Panc1 (cell line): ENCODE data around the gene CCR7. TPM values are rescaled to one million over a fixed set of nuclear protein-coding genes. Genes with fewer than 3 reads are reported as not detected.

Source experiments
- ATAC-seq: fragments of 200-7000 bp; cut with Tn5 transposase; 2 replicates; pipeline ENCODE4 v1.9.1; 2020; ENCODE audit warnings: mild to moderate bottlenecking, moderate library complexity
- BruUV-seq: library from RNA; stranded (reverse); fragments of 400-500 nt; replicated peaks from 2 replicates; lab custom pipeline; 2021; lab: Mats Ljungman, UMichigan
- CTCF ChIA-PET: fragments of 300-600 bp; sonication (Branson Sonifier 250); formaldehyde crosslinking; loops from one replicate; lab custom pipeline; 2022; ENCODE audit warnings: antibody characterized with exemption; lab: Charles Lee
- POLR2A ChIA-PET: fragments of 300-600 bp; sonication (Branson Sonifier 250); formaldehyde crosslinking; loops from one replicate; lab custom pipeline; 2022; ENCODE audit warnings: antibody characterized with exemption; lab: Charles Lee
- DNase-seq: peaks from one replicate; pipeline ENCODE4 v3.0.0-alpha.2; 2010; ENCODE audit warnings: low read depth, low spot score
- H3K27ac ChIP-seq: 2 replicates; pipeline ENCODE4 v1.5.1; 2011; ENCODE audit warnings: mild to moderate bottlenecking, low read length, inconsistent platforms
- H3K27me3 ChIP-seq: fragments of 200-500 bp; sonication (Bioruptor generic); 2 replicates; pipeline ENCODE4 v1.6.0; 2014; ENCODE audit warnings: low read length, inconsistent platforms; ENCODE audit not compliant: control insufficient read depth, insufficient read depth
- H3K36me3 ChIP-seq: fragments of 200-500 bp; sonication (Bioruptor generic); 2 replicates; pipeline ENCODE4 v1.5.1; 2014; ENCODE audit warnings: inconsistent platforms, mild to moderate bottlenecking, low read length, moderate library complexity; ENCODE audit not compliant: control insufficient read depth, insufficient read depth
- H3K4me1 ChIP-seq: 2 replicates; pipeline ENCODE4 v1.5.1; 2011; ENCODE audit warnings: inconsistent platforms, mild to moderate bottlenecking, low read length, moderate library complexity; ENCODE audit not compliant: control insufficient read depth, insufficient read depth
- H3K4me3 ChIP-seq, 2 experiments: 2 replicates each; pipeline ENCODE4 v1.5.1; 2011 to 2012; ENCODE audit warnings: low read depth in 2 of 2, low read length in 2 of 2, mild to moderate bottlenecking in 2 of 2, inconsistent platforms in 1 of 2, moderate library complexity in 1 of 2
- H3K9me3 ChIP-seq: fragments of 200-500 bp; sonication (Bioruptor generic); 2 replicates; pipeline ENCODE4 v1.5.1; 2014; ENCODE audit warnings: low read depth, mild to moderate bottlenecking, inconsistent platforms, low read length, moderate library complexity; ENCODE audit not compliant: control insufficient read depth, insufficient read depth
- POLR2AphosphoS5 ChIP-seq: IDR thresholded peaks from 2 replicates; pipeline ENCODE4 v1.6.1; 2012; ENCODE audit warnings: mild to moderate bottlenecking, low read depth, low read length, moderate library complexity
- SIN3A ChIP-seq: IDR thresholded peaks from 2 replicates; pipeline ENCODE4 v1.6.1; 2012; ENCODE audit warnings: low read depth, mild to moderate bottlenecking, low read length, moderate library complexity, borderline replicate concordance; ENCODE audit not compliant: insufficient read depth
- TCF7L2 ChIP-seq: IDR thresholded peaks from 2 replicates; pipeline ENCODE4 v1.6.1; 2011; ENCODE audit warnings: mild to moderate bottlenecking, low read depth, low read length, inconsistent platforms
- in situ Hi-C: cut with HindIII; loops from 2 replicates; pipeline ENCODE4 v1.10.0; 2016; ENCODE audit warnings: low sequenced_read_pairs, low pct_unique_long_range_greater_than_20kb
- intact Hi-C: fragments of 100-400 bp; cut with micrococcal nuclease; formaldehyde crosslinking; loops from one replicate; pipeline ENCODE4 v1.10.0; 2022; ENCODE audit not compliant: unreplicated experiment
- total RNA-seq: library from RNA; stranded (reverse); gene quantifications from one replicate; pipeline ENCODE4 v1.2.1, GENCODE V29; 2021; ENCODE audit not compliant: unreplicated experiment
- TF ChIP-seq, protein P1 (sequence below), 2 experiments: IDR thresholded peaks; 2 replicates each; pipeline ENCODE4 v1.6.1; 2011 to 2012; ENCODE audit warnings: low read depth in 2 of 2, control low read depth in 1 of 2, low read length in 1 of 2, mild to moderate bottlenecking in 1 of 2, moderate library complexity in 1 of 2; ENCODE audit not compliant: insufficient read depth in 1 of 2
- TF ChIP-seq, protein P2 (sequence below): fragments of 450-650 bp; IDR thresholded peaks from 2 replicates; pipeline ENCODE4 v1.5.1; 2017; ENCODE audit warnings: mild to moderate bottlenecking

The CCR7 gene
- total RNA-seq, 1 experiment from 2014 or later, result 0.44 TPM

DNA sequence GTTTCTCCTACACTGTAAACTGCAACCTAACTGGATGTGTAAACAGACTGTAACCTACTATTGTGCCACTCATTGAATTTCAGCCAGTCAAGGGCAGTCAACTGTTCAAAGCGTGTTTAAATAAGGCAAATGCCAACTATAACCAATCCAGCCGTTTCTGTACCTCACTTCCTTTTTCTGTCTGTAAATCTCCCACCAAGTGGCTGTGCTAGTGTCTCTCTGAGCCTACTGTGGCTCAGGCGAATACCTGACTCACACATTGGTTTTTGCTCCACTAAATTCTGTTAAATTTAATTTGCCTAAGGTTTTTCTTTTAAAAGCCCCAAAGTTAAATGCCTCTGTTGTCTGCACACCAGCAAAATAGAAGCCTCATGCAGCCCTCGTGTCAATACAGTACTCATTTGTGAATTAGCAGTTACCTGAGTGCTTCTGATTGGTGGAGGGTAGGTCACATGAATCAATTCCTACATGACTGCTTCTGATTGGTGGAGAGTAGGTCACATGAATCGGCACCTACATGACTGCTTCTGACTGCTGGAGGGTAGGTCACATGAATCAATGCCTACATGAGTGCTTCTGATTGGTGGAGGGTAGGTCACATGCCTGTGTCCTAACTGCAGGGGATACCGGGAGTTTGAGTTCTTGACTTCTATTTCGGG, 31.1 kb upstream of the CCR7 start:
- Histone ChIP-seq H3K27ac (no peak overlapping the region), H3K4me3 (no peak overlapping the region), H3K36me3 (no peaks in the 10 kb centered on the region), H3K27me3 (no peaks in the 10 kb centered on the region), H3K9me3 (no peaks in the 10 kb centered on the region), H3K4me1 (no peaks in the 10 kb centered on the region)
- intact Hi-C loops (no loop called here), in situ Hi-C loops (no loop called here)
- BruUV-seq, result no TSS peak
- TF ChIP-seq, protein P1, sequence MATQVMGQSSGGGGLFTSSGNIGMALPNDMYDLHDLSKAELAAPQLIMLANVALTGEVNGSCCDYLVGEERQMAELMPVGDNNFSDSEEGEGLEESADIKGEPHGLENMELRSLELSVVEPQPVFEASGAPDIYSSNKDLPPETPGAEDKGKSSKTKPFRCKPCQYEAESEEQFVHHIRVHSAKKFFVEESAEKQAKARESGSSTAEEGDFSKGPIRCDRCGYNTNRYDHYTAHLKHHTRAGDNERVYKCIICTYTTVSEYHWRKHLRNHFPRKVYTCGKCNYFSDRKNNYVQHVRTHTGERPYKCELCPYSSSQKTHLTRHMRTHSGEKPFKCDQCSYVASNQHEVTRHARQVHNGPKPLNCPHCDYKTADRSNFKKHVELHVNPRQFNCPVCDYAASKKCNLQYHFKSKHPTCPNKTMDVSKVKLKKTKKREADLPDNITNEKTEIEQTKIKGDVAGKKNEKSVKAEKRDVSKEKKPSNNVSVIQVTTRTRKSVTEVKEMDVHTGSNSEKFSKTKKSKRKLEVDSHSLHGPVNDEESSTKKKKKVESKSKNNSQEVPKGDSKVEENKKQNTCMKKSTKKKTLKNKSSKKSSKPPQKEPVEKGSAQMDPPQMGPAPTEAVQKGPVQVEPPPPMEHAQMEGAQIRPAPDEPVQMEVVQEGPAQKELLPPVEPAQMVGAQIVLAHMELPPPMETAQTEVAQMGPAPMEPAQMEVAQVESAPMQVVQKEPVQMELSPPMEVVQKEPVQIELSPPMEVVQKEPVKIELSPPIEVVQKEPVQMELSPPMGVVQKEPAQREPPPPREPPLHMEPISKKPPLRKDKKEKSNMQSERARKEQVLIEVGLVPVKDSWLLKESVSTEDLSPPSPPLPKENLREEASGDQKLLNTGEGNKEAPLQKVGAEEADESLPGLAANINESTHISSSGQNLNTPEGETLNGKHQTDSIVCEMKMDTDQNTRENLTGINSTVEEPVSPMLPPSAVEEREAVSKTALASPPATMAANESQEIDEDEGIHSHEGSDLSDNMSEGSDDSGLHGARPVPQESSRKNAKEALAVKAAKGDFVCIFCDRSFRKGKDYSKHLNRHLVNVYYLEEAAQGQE (IDR thresholded peaks at IDR 0.05; ENCODE audit: insufficient read depth in 1 of 2, low read depth in 2 of 2, low read length in 1 of 2), result no peak
- TF ChIP-seq TCF7L2 (no peak), SIN3A (no peak), POLR2AphosphoS5 (no peak)
- TF ChIP-seq, protein P2, sequence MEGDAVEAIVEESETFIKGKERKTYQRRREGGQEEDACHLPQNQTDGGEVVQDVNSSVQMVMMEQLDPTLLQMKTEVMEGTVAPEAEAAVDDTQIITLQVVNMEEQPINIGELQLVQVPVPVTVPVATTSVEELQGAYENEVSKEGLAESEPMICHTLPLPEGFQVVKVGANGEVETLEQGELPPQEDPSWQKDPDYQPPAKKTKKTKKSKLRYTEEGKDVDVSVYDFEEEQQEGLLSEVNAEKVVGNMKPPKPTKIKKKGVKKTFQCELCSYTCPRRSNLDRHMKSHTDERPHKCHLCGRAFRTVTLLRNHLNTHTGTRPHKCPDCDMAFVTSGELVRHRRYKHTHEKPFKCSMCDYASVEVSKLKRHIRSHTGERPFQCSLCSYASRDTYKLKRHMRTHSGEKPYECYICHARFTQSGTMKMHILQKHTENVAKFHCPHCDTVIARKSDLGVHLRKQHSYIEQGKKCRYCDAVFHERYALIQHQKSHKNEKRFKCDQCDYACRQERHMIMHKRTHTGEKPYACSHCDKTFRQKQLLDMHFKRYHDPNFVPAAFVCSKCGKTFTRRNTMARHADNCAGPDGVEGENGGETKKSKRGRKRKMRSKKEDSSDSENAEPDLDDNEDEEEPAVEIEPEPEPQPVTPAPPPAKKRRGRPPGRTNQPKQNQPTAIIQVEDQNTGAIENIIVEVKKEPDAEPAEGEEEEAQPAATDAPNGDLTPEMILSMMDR, result no peak
- ChIA-PET POLR2A (interaction anchor here (0.7 kb wide), 1 partner anchor 469 kb away, joined by 4 read pairs; no protein-coding TSS in a partner anchor), CTCF (no interaction called here)
- DNase-seq (no peak), ATAC-seq (no peak)

DNA sequence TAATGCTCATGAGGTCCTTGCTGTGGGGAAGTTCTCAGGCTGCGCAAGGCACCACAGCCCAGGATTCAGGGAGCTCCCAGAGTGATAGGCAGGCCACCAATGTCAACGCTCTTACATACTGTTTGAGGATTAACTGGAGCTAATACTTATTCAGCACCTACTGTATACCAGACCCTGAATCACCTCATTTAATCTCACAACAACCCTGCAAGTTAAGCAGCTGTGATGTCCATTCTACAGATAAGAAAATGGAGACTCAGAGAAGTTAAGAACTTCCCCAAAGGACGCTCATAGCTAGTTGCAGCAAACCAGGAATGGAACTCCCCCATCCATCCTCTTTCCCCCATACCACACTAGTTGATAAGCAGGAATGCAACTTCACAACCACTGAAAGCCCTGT, 25.5 kb upstream of the CCR7 start:
- Histone ChIP-seq H3K27ac (no peak overlapping the region), H3K9me3 (no peaks in the 10 kb centered on the region), H3K27me3 (no peaks in the 10 kb centered on the region), H3K4me1 (no peaks in the 10 kb centered on the region), H3K4me3 (no peak overlapping the region), H3K36me3 (no peaks in the 10 kb centered on the region)
- no peak for ATAC-seq
- BruUV-seq, result no TSS peak
- ChIA-PET CTCF (no interaction called here), POLR2A (no interaction called here)
- TF ChIP-seq, protein P2, result no peak
- TF ChIP-seq, protein P1 (IDR thresholded peaks at IDR 0.05; ENCODE audit: insufficient read depth in 1 of 2, low read depth in 2 of 2, low read length in 1 of 2), result no peak
- no peak for TF ChIP-seq SIN3A
- no peak for TF ChIP-seq TCF7L2
- no peak for TF ChIP-seq POLR2AphosphoS5
- in situ Hi-C loops (no loop called here), intact Hi-C loops (no loop called here)
- no peak for DNase-seq
